Activated CD8-positive, alpha-beta memory T cell treated with anti-CD3 and anti-CD28 coated beads, Interleukin-2, amount 50 U/mL, for 24 hours (primary cell): ENCODE measurements around the gene SSTR4.

Experiments used
- DNase-seq: peaks from one replicate; pipeline ENCODE4 v3.0.0-alpha.2; 2020; ENCODE audit errors: extremely low read depth

The SSTR4 gene

DNA sequence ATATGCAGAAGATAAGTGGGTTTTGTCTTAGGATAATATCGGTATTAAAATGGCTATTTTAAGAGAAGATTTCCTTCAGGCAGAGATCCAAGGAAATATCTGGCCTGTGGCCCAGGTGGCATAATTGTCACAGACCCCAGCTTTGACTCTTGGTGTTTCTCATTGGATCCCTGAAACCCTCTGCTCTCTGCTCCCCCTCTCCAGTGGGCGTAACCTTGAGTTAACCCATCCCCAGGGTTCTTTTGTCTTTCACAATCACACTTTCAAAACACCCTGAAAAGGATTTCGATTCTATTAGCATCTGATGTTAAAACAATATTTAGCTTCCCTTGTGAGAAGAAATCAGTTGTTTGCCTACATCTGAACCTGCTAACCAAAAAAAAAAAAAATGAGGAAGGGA is 7.2 kb downstream of the SSTR4 start:
- no peak for DNase-seq

DNA sequence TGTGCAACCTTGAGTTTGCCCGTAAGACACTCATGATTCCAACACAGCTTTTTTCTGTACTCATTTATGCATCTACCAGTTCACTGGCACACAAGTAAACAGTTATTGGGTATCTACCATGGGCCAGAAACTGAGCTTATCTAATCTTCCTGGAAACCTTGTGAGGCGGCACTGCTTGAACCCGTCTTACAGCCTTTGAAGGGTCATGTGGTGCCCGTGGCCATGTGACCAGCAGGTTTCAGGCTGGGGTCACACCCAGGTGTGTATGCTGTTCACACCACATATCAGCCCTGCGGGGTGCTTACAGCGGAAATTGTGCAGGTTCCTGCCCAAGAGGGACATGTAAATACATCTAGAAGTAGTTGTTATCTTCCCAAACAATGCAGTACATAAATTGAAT is 8.3 kb downstream of the SSTR4 start:
- DNase-seq, result no peak

DNA sequence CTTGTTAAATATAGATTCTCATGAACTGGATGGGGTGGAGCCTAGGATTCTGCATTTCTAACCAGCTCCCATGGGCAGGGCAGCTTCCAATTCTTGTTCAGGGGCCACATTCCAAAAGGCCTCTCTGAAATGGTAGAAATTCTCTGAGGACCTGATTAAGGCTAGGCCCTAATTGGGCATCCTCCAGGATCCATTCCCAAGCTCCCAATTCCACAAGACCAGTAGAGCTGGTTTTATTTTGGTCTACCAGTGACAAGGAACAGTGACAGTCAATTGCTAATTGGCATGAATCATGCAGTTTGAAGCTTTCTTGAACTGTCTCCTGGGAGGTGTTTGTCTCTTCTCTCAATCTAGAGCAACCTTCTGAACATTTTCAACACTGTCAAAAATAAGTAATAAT is 11.3 kb downstream of the SSTR4 start:
- no peak for DNase-seq

DNA sequence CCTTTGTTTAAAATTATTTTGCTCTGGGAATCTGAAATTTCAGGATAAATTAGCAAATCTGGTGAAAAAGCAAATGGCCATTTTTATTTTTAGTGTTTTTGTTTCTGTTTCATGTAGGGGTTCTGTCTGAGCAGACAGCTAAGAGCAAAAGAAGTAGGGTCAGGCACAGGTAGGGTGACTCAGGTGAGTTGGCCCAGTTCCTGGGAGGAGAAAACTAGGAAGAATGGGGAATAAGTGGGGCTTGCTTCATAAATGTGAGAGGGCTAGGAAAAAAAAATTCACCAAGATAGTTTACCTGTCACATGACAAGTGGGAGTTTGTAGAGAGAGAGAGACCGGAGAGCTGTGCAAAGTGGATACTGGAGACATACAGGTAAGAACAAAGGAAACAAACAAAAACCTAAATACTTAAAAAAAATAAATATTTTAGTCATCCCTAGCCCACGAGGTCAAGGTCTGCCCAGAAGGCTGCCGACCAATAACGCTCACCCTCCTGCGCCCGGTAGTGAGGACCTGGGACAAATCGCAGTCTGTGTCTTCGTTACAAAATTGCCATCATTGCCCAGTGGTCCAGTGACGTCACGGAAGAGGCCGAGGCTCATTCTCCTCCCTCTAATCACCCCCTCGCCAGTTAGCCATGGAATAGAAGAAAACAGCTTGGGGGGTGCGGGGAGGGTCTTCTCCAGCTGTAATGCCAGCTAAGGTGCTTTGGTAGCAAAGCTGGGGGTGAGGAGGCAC is 12.1 kb downstream of the SSTR4 start:
- DNase-seq, result no peak

DNA sequence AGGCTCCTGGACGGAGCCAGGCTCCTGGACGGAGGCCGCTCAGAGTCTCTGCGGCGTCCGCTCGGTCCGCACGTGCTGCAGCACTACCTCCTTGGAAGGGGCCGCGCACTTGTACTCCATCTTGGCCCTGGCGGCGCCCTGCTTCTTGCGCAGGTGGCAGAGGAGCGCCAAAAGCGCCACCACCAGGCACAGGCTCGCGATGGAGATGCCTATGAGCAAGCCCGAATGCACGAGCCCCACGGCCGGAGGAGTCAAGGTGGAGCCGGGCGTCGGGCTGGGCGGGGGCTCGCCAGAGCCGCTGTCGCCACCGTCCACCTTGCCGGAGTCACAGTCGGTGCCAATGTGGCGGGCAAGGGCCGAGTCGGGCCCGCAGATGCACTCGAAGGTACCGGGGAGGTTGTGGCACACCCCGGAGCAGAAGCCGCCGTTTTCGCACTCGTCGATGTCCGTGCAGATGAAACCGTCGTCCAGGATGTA is 12.7 kb downstream of the SSTR4 start:
- DNase-seq, result no peak

DNA sequence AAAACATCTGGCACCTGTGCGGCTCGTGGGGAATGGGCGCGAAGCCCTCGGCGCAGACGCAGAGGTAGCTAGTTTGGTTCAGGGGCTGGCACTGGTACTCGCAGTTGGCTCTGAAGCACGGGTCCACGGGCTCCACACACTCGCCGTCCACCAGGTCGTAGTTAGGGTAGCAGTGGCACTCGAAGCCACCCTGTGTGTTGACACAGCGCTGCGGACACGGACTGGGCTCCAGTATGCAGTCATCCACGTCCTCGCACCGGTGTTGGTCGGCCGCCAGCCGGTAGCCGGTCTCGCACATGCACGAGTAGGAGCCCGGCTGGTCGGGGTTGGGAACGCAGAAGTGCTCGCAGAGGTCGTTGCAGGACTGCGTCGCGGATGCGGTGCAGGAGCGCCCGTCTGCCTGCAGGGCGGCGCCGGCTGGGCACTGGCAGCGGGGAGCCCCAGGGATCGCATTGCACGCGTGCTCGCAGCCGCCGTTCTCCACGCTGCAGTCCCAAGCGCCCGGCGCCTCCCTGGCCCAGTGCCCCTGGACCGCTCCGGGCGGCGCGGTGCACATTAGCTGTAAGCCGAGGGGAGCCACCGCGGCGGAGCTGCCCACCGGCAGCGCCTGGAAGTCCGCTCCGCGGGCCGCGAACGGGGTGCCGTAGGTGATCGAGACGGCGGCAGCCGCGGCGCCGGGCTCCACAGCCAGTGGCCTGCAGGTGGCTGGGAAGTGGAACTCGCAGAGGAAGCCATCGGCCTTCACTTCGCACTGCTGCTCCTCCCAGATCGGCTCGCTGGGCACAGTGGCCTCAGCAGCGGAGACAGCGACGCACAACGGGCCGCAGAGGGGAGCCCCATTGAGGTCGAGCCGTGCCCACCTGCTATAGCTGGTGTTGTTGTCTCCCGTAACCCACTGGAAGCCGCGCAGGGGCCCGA is 13.4 kb downstream of the SSTR4 start:
- DNase-seq, result no peak

DNA sequence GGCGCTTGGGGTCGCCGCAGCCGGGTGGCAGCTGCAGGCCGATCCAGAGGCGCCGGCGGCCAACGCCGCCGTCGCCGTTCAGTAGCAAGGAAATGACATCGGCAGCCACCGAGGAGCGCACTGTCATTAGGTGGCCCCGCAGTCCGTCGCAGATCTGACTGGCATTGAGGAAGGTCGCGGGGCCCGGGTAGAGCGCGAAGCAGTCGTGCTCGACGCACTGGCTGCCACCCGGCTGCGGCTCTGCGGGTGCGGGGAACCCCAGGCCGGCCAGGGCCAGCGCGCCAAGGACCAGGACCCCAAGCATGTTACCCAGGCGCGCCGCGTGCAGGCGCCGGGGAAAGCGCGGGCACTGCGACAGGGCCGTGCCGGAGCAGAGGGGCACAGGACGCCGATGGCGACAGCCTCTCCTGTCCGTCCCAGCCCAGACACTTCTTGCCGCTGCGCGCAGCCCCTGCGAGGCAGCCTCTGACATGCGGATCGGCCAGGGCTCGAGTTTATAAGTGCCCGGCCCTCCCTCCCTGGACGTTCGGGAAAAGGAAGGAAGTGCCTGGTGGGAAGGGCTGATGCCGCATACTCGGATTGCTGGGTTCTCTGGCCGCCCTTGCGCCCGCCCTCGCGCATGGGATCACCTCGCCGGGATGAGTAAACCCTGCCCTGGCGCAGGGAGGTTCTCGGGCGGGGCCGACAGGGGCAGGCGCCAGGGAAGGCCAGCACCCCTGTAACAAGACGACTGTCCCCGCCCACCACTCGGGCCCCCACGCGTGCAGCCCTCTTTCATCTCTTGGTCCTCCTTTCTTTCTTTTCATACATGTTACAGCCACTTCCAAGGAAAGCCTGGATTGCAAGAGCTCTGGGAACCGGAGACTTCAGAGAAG is 14.3 kb downstream of the SSTR4 start, which contains the start of gene THBD:
Gene THBD (minus strand): TSS at position 472 of the 875 bp plus-strand sequence. CDS start 168 bp downstream, at position 304.
- DNase-seq, result no peak

DNA sequence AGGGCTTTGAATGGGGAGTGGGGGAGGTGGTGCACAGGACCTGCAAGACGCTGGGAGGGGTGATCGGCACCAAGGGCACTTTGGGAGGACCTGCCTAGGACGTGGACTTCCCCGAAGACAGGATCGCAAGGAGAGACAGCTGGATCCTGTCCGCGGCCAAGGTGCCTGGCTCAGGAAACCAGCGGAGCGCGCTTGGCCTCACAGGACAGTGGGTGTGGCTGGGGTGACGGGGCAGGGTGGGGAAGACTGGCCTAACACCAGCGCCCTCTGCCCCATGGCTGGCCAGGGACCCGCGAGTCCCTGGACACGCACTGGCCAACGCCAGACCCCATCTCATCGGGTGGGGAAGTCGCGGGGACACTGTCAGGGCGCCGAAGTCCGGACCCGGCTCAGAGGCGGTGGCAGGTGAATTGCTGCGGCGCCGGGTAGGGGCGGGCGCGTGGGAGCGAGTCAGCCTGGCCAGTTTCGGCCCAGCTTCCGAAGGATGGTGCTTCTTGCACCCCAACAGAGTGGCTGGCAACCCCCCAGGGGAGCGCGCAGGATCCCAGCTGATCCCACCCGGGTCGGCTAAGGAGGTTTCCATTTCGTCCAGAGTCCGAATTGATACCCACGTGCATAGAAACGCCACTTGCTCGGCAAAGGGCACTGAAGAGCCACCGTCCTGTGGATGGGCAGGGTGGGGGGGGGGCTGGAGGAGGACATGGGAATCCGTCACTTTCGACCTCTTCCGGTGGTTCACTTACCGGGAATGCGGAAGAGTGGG is 15.1 kb downstream of the SSTR4 start:
- no peak for DNase-seq

DNA sequence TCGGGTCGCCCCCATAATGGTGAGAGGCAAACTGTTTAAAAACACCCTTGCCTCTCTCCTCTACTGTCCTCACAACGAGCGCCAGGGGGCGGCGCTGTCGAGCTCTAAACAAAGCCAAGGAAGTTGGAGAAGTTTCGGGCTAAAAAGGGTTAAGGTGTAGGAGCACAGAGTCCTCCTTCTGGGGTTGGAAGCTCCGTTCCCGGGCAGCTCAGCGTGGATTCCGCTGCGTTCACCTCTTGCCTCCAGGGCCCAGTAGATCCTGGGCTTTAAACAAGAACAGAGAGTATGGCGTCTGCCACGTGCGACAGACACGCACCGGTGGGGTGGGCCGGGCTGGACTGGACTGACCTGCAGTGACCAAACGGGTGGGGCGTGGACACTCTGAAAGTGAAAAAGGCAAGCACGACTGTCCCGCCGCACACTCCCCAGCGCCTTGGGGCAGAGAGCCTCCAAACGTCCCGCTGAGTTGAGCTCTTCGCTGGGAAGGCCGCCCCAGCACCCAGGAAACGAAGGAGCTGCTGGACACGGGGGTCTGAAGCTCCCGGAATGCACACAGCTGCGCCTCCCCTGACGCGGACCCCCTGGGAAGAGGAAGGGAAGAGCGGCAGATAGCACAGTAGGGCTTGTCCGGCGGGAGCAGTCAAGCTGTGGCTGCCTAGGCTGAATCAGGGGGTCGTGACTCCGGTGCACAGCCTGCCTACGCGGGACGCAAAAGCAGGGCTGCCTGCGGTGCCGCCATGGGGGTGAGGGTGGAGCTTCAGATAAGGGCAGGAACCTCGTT is 15.9 kb downstream of the SSTR4 start:
- DNase-seq, result no peak

DNA sequence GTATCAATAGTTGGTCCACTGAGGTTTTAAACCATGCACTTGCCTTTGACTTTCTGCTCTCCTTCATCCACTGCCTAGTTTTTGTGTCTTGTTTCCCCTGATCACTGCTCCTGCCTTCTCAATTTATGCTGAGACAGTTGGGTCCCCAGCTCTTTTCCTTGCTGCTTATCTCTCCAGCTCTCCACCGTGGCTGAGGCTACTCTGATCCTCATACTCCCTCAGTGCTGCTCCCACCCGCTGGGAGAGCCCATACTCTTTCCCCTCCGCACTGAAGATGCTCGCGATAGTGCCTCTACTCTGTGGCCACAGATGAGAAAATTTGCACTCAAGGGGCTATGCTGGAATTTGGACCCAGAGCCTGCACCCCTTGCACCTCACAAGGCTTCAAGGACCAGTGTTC is 17.8 kb downstream of the SSTR4 start:
- no peak for DNase-seq

DNA sequence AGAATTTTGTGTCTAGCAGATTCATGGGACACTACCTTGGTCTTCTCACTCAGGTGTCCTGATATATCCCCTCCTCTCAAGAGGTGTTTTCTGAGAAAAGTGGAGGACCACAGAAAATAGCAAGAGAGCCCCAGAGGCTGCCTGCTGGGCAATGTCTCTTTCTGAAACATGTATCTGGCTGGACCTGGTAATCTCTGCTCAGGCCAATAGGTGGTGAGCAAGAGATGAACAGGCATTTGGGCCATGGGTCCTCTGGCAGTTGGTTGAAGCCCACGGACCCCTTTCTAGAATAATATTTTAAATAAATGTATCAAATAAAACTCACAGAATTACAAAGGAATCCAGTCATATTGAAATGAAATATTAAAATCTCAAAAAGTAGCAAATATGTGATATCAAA is 23.1 kb downstream of the SSTR4 start:
- no peak for DNase-seq

DNA sequence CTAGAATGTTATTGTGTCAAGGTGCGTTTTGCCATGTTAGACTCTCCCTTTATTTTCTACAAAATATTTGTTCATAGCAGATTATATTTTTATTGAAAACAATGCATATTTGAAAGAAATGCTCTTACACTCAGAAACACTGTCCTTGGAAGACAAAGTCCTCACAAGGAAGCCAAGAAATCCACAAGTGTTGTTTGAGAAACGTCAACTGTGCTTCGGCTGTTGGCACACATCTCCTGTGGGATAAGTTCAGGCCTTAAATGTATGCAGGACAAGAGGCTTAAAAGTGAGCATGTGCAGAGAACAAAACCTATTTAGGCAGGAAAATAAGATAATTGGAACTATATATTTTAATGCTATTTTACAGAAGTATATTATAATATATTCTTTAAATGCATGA is 23.9 kb downstream of the SSTR4 start:
- no peak for DNase-seq

DNA sequence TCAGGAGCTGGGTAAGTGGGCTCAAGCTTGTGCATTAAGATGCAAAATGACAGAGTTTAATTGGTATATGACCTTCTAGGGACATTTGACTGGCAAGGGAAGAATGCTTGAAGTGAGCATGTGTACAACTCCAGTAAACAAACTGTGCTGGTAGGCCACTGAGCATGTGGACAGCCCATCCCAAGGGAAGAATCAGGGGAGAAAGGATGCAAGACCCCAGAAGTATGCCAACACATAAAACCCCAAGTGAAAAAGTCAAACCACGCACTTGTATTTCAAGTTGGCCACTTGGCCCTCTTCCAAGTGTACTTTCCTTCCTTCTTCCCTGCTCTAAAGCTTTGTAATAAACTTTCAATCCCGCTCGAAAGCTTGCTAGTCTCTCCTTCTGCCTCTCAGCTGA is 24.7 kb downstream of the SSTR4 start:
- DNase-seq, result no peak

DNA sequence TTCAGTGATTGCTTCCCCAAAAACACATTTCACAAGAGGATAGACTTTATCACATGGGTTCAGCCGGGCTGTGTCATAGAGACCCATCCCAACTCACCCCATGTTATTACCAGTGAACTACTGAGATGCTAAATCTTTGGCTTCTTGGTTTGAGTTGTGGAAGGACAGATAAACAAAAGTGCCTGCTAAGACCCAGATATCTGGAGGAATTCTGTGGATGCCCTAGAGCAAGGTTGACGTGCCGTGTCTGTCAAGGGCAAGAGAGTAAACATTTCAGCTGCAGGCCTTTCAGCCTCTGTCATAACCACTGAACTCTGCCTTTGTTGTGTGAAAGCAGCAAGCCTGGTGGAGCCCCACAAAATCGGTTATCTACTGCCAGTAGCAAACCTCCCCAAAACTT is 25.5 kb downstream of the SSTR4 start:
- DNase-seq, result no peak

DNA sequence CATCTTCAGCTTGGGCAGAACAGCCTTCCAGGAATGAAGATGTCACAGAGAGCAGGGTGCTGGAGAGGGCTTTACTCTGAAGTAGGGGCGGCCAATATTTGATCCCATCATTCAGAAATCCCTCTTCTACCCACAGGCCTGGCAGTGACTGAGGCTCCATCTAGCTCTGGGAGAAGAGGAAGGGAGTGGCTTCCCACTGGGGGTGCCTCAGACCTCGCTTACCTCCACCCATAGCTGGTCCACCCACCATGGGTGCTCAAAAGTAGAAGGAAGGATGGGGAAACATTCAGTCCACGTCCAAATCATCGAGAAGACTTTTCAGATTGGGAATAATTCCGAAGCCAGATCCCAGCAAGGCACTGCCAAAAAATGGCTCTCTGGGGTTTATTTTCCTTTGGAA is 26.1 kb downstream of the SSTR4 start:
- no peak for DNase-seq

DNA sequence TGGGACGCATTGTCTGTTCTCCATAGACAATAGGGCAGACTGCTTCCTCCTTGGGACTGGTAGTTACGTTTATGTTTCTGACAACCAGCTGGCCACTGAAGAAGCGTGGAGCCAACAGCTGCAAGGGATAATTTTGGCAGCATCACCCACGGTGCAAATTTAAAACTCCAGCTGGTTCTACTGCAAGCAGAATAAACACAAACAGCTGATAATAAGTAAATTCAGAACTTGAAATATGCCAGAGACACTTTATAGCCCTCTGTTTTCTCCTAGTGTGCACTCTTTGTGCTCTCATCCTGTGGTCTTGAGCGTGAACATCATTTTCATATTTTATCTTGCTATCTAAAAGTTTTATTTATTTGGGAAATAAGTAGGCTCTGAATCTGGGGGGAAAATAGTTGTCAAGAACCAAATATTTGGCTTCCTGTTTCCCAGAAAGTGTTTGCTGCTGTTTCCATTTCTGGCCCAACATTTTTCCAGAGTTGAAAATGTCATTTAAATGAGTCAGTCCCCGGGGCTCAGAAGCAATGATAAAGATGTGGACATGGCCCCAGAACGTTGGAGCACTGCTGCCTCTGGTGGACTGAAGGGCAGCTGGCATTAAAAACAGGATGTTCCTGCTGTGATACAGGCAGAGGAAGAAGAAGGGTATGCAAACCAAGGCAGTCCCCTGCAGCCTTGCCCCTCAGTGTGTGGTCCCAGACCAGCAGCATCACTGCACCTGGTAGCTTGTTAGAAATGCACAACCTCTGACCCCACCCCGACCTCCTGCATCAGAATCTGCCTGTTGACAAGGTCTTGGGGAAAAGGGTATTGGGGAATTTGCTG is 26.8 kb downstream of the SSTR4 start:
- no peak for DNase-seq

DNA sequence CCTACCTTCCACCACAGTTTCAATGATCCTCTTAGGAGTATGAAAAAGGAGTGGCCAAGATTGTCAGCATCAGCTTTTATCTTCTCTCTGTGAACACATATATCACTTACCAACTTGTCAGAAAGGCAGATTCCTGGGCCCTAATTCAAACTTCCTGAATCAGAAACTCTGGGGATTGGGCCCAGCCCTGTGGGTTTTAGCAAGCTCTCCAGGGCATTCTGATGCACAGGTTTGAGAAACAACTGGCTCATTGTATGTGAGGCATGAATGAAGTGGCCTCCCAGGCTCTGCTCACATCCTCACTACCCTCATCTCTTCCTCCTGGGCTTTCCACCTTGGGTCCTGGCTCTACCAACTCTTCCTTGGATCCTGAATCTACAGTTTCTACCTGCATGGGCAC is 27.5 kb downstream of the SSTR4 start:
- no peak for DNase-seq

DNA sequence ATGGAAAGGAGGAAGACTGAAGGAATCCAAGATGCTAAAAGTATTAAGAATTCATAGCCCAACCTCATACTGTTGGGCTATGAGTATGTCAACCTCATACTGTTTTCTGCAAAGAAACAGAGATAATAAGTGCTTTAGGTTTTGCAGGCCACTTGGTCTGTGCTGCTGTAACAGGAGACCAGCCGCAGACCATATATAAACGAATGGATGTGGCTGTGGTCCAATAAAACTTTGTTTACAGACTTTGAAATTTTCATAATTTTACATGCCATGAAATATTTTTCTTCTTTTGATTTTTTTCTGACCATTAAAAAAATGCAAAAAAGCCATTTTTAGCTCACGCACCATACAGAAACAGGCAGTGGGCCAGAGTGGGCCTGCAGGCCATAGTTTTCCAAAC is 28.1 kb downstream of the SSTR4 start:
- no peak for DNase-seq

DNA sequence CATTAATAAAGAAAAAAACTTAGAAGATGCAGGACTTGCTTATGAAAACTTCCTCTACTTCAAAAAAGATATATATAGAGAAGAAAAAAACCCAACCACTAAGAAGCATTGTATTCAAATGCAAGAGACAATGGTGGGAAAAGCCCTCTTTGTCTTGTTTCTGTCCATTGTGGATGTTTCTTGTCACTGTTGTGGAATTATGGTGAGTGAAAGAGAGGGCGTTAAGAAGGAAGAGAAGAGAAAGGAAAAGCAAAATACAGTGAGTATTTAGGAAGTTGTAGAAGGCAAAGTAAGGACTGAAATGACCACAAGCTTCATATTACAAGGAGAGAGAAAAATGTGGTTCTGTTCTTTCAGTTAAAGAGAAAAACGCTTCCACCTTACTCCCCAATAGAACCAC is 28.5 kb downstream of the SSTR4 start:
- no peak for DNase-seq
